Loucy (cell line): Measurements from ENCODE around the gene PDILT.

ENCODE experiments used
- H2AFZ ChIP-seq: fragments of 200-600 bp; sonication (generic); 2 replicates; pipeline ENCODE4 v1.6.0; 2016; ENCODE audit warnings: antibody characterized with exemption, mild to moderate bottlenecking, low read length, moderate library complexity
- H3F3A ChIP-seq: fragments of 200-600 bp; 2 replicates; pipeline ENCODE4 v1.6.0; 2016; ENCODE audit warnings: antibody characterized with exemption, low read depth, mild to moderate bottlenecking
- H3K27me3 ChIP-seq: fragments of 200-600 bp; sonication (generic); 2 replicates; pipeline ENCODE4 v1.6.1; 2014; ENCODE audit warnings: low read length, mild to moderate bottlenecking; ENCODE audit not compliant: insufficient read depth, poor library complexity, severe bottlenecking
- H3K36me3 ChIP-seq: fragments of 200-600 bp; sonication (generic); 2 replicates; pipeline ENCODE4 v1.6.1; 2016; ENCODE audit warnings: low read length; ENCODE audit not compliant: insufficient read depth
- H3K4me1 ChIP-seq: fragments of 200-600 bp; sonication (generic); 2 replicates; pipeline ENCODE4 v1.5.1; 2014; ENCODE audit warnings: low read length, mild to moderate bottlenecking; ENCODE audit not compliant: insufficient read depth, poor library complexity, severe bottlenecking
- H3K4me2 ChIP-seq: fragments of 200-600 bp; sonication (generic); 2 replicates; pipeline ENCODE4 v1.6.0; 2014; ENCODE audit warnings: antibody characterized with exemption, low read length, low read depth, mild to moderate bottlenecking; ENCODE audit not compliant: poor library complexity, severe bottlenecking
- H3K4me3 ChIP-seq: fragments of 200-600 bp; sonication (generic); 2 replicates; pipeline ENCODE4 v1.5.1; 2014; ENCODE audit warnings: low read length, mild to moderate bottlenecking, mixed read lengths; ENCODE audit not compliant: poor library complexity, severe bottlenecking
- H3K79me2 ChIP-seq: fragments of 200-600 bp; sonication (generic); 2 replicates; pipeline ENCODE4 v1.6.1; 2014; ENCODE audit warnings: low read length; ENCODE audit not compliant: insufficient read depth
- H3K9ac ChIP-seq: fragments of 200-600 bp; sonication (generic); 2 replicates; pipeline ENCODE4 v1.6.0; 2014; ENCODE audit warnings: mild to moderate bottlenecking, low read depth, low read length, moderate library complexity; ENCODE audit not compliant: poor library complexity, severe bottlenecking
- H3K9me2 ChIP-seq: fragments of 200-600 bp; sonication (generic); replicated peaks from 2 replicates; pipeline ENCODE4 v1.6.1; 2016; ENCODE audit warnings: low read depth, low read length, mixed read lengths
- H3K9me3 ChIP-seq: fragments of 200-600 bp; sonication (generic); 2 replicates; pipeline ENCODE4 v1.6.1; 2014; ENCODE audit warnings: mild to moderate bottlenecking, antibody characterized with exemption, low read length, low read depth; ENCODE audit not compliant: insufficient read depth
- H4K20me1 ChIP-seq: fragments of 200-600 bp; sonication (generic); 2 replicates; pipeline ENCODE4 v1.6.0; 2014; ENCODE audit warnings: antibody characterized with exemption, low read length, mild to moderate bottlenecking; ENCODE audit not compliant: insufficient read depth, poor library complexity, severe bottlenecking
- EZH2phosphoT487 ChIP-seq: fragments of 200-600 bp; IDR thresholded peaks from 2 replicates; pipeline ENCODE4 v1.6.1; 2018; ENCODE audit warnings: antibody characterized with exemption, mild to moderate bottlenecking, moderate library complexity, borderline replicate concordance
- TF ChIP-seq, protein P1 (sequence below): fragments of 200-600 bp; sonication (generic); conservative IDR thresholded peaks from 2 replicates; pipeline ENCODE4 v1.5.1; 2014; ENCODE audit warnings: mild to moderate bottlenecking, antibody characterized with exemption, low read length

Gene PDILT

GRCh38 chr16:20397468-20398074 lies 7.0 kb downstream of the PDILT start:
- no peak for TF ChIP-seq EZH2phosphoT487
- TF ChIP-seq, protein P1, sequence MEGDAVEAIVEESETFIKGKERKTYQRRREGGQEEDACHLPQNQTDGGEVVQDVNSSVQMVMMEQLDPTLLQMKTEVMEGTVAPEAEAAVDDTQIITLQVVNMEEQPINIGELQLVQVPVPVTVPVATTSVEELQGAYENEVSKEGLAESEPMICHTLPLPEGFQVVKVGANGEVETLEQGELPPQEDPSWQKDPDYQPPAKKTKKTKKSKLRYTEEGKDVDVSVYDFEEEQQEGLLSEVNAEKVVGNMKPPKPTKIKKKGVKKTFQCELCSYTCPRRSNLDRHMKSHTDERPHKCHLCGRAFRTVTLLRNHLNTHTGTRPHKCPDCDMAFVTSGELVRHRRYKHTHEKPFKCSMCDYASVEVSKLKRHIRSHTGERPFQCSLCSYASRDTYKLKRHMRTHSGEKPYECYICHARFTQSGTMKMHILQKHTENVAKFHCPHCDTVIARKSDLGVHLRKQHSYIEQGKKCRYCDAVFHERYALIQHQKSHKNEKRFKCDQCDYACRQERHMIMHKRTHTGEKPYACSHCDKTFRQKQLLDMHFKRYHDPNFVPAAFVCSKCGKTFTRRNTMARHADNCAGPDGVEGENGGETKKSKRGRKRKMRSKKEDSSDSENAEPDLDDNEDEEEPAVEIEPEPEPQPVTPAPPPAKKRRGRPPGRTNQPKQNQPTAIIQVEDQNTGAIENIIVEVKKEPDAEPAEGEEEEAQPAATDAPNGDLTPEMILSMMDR = no peak
- H3K27me3 ChIP-seq = no peaks in the 10 kb centered on the region
- no peak overlapping the region for H3K4me2 ChIP-seq
- H3K4me3 ChIP-seq = no peak overlapping the region
- no peaks in the 10 kb centered on the region for H3K4me1 ChIP-seq
- no peak overlapping the region for H2AFZ ChIP-seq
- no peaks in the 10 kb centered on the region for H3F3A ChIP-seq
- H3K79me2 ChIP-seq = no peaks in the 10 kb centered on the region
- H3K9me3 ChIP-seq = no peaks in the 10 kb centered on the region
- H3K9ac ChIP-seq = no peak overlapping the region
- H4K20me1 ChIP-seq = no peaks in the 10 kb centered on the region
- H3K9me2 ChIP-seq = no peaks in the 10 kb centered on the region
- no peaks in the 10 kb centered on the region for H3K36me3 ChIP-seq

DNA sequence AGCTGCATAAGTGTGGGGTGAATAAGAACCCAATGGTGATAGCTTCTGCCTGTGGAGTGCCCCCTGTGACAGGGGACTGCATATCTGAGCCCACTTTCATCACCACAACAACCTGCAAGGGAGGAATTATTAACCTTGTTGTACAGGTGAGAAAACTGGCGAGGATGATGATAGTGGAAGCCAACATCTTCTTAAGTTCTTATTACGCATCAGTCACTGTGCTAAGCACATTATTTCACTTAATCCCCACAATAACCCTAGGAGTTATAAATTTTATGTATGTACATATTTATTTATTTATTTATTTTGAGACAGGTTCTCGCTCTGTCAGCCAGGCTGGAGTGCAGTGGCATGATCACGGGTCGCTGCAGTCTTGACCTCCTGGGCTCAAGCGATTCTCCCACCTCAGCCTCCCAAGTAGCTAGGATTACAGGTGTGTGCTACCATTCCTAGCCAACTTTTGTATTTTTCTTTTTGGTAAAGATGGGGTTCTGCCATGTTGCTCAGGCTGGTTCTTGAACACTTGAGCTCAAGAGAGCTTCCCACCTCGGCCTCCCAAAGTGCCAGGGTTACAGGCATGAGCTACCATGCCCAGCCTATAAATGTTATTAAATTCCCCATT lies 7.6 kb downstream of the PDILT start:
- no peaks in the 10 kb centered on the region for H3K79me2 ChIP-seq
- no peaks in the 10 kb centered on the region for H3K9me3 ChIP-seq
- H4K20me1 ChIP-seq = no peaks in the 10 kb centered on the region
- H3F3A ChIP-seq = no peaks in the 10 kb centered on the region
- H3K9me2 ChIP-seq = no peaks in the 10 kb centered on the region
- H3K4me2 ChIP-seq = no peak overlapping the region
- no peaks in the 10 kb centered on the region for H3K36me3 ChIP-seq
- no peak for TF ChIP-seq EZH2phosphoT487
- TF ChIP-seq, protein P1 = no peak
- no peak overlapping the region for H2AFZ ChIP-seq
- no peaks in the 10 kb centered on the region for H3K4me1 ChIP-seq
- H3K27me3 ChIP-seq = no peaks in the 10 kb centered on the region
- no peak overlapping the region for H3K4me3 ChIP-seq
- no peak overlapping the region for H3K9ac ChIP-seq

GRCh38 chr16:20395946-20396345 lies 8.6 kb downstream of the PDILT start:
- no peak overlapping the region for H3K4me2 ChIP-seq
- H3K9me3 ChIP-seq = no peaks in the 10 kb centered on the region
- TF ChIP-seq EZH2phosphoT487 = no peak
- TF ChIP-seq, protein P1 = no peak

More at GRCh38 chr16:20395946-20396345, 8.6 kb downstream of the PDILT start:
- Histone ChIP-seq H3F3A (no peaks in the 10 kb centered on the region), H3K36me3 (no peaks in the 10 kb centered on the region), H3K4me1 (no peaks in the 10 kb centered on the region), H3K4me3 (no peak overlapping the region), H2AFZ (no peak overlapping the region), H3K9me2 (no peaks in the 10 kb centered on the region), H3K9ac (no peak overlapping the region), H3K27me3 (no peaks in the 10 kb centered on the region), H4K20me1 (no peaks in the 10 kb centered on the region), H3K79me2 (no peaks in the 10 kb centered on the region)
